Measurements from ENCODE around the gene LIN7C. TPM values are rescaled to one million over a fixed set of nuclear protein-coding genes. Genes with fewer than 3 reads are reported as not detected.

Gene LIN7C
- total and polyA plus RNA-seq, 2 of the 8 experiments (the other 6 are each of a cell fraction or from before 2014, with no cell fraction given) = 10.5 to 42.7 TPM

- no peak for TF ChIP-seq ZNF274 (IDR thresholded peaks at IDR 0.05; ENCODE audit: borderline replicate concordance, extremely low read depth, low read length)
- no peak for TF ChIP-seq BACH1 (IDR thresholded peaks at IDR 0.05; ENCODE audit: low read length)
- no peak; the same call in 1 of the 2 replicates for TF ChIP-seq SUZ12 (IDR thresholded peaks at IDR 0.05; ENCODE audit: low read length)
- TF ChIP-seq NANOG (IDR thresholded peaks at IDR 0.05; ENCODE audit: insufficient read depth, low read depth, low read length, poor library complexity, severe bottlenecking) = no peak
- TF ChIP-seq SRF (IDR thresholded peaks at IDR 0.05; ENCODE audit: low read depth, low read length) = no peak
Measured at GRCh38 chr11:27506200-27507182, at the start of gene LIN7C (continued).
